GM10847 (cell line): ENCODE measurements around the gene MMS22L.

ENCODE experiments used
- POLR2A ChIP-seq: IDR thresholded peaks from 2 replicates; pipeline ENCODE4 v1.6.1; 2011; ENCODE audit not compliant: insufficient read length; ENCODE audit errors: extremely low read depth

The MMS22L gene

GRCh38 chr6:97123112-97123511 lies 159.9 kb downstream of the MMS22L start:
- no peak for TF ChIP-seq POLR2A

- TF ChIP-seq POLR2A: no peak
Observed at GRCh38 chr6:97120511-97120910, 162.5 kb downstream of the MMS22L start.

- no peak for TF ChIP-seq POLR2A
Observed at GRCh38 chr6:97114645-97115044, 168.4 kb downstream of the MMS22L start.

- no peak for TF ChIP-seq POLR2A
Observed at GRCh38 chr6:97113170-97113569, 169.8 kb downstream of the MMS22L start.

GRCh38 chr6:97111243-97111642 lies 171.8 kb downstream of the MMS22L start:
- TF ChIP-seq POLR2A: no peak

- no peak for TF ChIP-seq POLR2A
Observed at GRCh38 chr6:97110626-97111025, 172.4 kb downstream of the MMS22L start.

- TF ChIP-seq POLR2A: no peak
Observed at GRCh38 chr6:97110149-97110548, 172.9 kb downstream of the MMS22L start.

GRCh38 chr6:97109444-97109843 lies 173.6 kb downstream of the MMS22L start:
- no peak for TF ChIP-seq POLR2A

GRCh38 chr6:97102145-97102790 lies 180.7 kb downstream of the MMS22L start:
- no peak for TF ChIP-seq POLR2A

- TF ChIP-seq POLR2A: no peak
Observed at GRCh38 chr6:97100696-97101095, 182.3 kb downstream of the MMS22L start.

- TF ChIP-seq POLR2A: no peak
Observed at GRCh38 chr6:97097068-97098047, 185.7 kb downstream of the MMS22L start.

GRCh38 chr6:97095311-97095850 lies 187.6 kb downstream of the MMS22L start:
- no peak for TF ChIP-seq POLR2A

GRCh38 chr6:97094376-97094775 lies 188.6 kb downstream of the MMS22L start:
- no peak for TF ChIP-seq POLR2A

- no peak for TF ChIP-seq POLR2A
Observed at GRCh38 chr6:97092673-97093305, 190.2 kb downstream of the MMS22L start.
